ENCODE measurements around the gene RPAP3.

- TF ChIP-seq, protein P1, sequence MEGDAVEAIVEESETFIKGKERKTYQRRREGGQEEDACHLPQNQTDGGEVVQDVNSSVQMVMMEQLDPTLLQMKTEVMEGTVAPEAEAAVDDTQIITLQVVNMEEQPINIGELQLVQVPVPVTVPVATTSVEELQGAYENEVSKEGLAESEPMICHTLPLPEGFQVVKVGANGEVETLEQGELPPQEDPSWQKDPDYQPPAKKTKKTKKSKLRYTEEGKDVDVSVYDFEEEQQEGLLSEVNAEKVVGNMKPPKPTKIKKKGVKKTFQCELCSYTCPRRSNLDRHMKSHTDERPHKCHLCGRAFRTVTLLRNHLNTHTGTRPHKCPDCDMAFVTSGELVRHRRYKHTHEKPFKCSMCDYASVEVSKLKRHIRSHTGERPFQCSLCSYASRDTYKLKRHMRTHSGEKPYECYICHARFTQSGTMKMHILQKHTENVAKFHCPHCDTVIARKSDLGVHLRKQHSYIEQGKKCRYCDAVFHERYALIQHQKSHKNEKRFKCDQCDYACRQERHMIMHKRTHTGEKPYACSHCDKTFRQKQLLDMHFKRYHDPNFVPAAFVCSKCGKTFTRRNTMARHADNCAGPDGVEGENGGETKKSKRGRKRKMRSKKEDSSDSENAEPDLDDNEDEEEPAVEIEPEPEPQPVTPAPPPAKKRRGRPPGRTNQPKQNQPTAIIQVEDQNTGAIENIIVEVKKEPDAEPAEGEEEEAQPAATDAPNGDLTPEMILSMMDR (IDR thresholded peaks at IDR 0.05; ENCODE audit: poor library complexity, severe bottlenecking): no peak
- TF ChIP-seq EZH2 (IDR thresholded peaks at IDR 0.05; ENCODE audit: borderline replicate concordance, insufficient read depth, low read length, poor library complexity, severe bottlenecking) (no peak), RAD21 (conservative IDR thresholded peaks at IDR 0.05) (no peak), MXI1 (conservative IDR thresholded peaks at IDR 0.05; ENCODE audit: poor library complexity, severe bottlenecking) (no peak), EP300 (conservative IDR thresholded peaks at IDR 0.05; ENCODE audit: poor library complexity, severe bottlenecking) (no peak), TAF1 (IDR thresholded peaks at IDR 0.05; ENCODE audit: low read depth) (no peak), POLR2AphosphoS5 (IDR thresholded peaks at IDR 0.05) (no peak), SMC3 (conservative IDR thresholded peaks at IDR 0.05; ENCODE audit: poor library complexity) (no peak)
- TF ChIP-seq, protein P2, sequence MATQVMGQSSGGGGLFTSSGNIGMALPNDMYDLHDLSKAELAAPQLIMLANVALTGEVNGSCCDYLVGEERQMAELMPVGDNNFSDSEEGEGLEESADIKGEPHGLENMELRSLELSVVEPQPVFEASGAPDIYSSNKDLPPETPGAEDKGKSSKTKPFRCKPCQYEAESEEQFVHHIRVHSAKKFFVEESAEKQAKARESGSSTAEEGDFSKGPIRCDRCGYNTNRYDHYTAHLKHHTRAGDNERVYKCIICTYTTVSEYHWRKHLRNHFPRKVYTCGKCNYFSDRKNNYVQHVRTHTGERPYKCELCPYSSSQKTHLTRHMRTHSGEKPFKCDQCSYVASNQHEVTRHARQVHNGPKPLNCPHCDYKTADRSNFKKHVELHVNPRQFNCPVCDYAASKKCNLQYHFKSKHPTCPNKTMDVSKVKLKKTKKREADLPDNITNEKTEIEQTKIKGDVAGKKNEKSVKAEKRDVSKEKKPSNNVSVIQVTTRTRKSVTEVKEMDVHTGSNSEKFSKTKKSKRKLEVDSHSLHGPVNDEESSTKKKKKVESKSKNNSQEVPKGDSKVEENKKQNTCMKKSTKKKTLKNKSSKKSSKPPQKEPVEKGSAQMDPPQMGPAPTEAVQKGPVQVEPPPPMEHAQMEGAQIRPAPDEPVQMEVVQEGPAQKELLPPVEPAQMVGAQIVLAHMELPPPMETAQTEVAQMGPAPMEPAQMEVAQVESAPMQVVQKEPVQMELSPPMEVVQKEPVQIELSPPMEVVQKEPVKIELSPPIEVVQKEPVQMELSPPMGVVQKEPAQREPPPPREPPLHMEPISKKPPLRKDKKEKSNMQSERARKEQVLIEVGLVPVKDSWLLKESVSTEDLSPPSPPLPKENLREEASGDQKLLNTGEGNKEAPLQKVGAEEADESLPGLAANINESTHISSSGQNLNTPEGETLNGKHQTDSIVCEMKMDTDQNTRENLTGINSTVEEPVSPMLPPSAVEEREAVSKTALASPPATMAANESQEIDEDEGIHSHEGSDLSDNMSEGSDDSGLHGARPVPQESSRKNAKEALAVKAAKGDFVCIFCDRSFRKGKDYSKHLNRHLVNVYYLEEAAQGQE (IDR thresholded peaks at IDR 0.05; ENCODE audit: borderline replicate concordance): no peak
Measured at GRCh38 chr12:47734725-47735480, 29.1 kb upstream of the RPAP3 start.
